Natural killer cell (primary cell): ENCODE measurements around the gene ALK. TPM values are rescaled to one million over a fixed set of nuclear protein-coding genes. Genes with fewer than 3 reads are reported as not detected.

Experiments used
- ATAC-seq, 3 donors: fragments of 150-1000 bp in 2 of 3; fragments of 200-7000 bp in 1 of 3; cut with Tn5 transposase; 1 replicate in 1 of 3; 2 replicates in 2 of 3; pipeline ENCODE4 v1.10.0; 2021; ENCODE audit warnings: mild to moderate bottlenecking in 2 of 3, moderate library complexity in 2 of 3
- DNase-seq, 2 donors: peaks; one replicate each; pipeline versions ENCODE4 v3.0.0 to v3.0.0-alpha.2; 2013 to 2021; ENCODE audit warnings: mixed read lengths in 1 of 2
- H3K27ac ChIP-seq: one replicate; pipeline ENCODE4 v1.5.1; 2013; ENCODE audit warnings: mild to moderate bottlenecking, low read length
- H3K27me3 ChIP-seq: one replicate; pipeline ENCODE4 v1.6.1; 2013; ENCODE audit warnings: low read length; ENCODE audit not compliant: control insufficient read depth, insufficient read depth
- H3K36me3 ChIP-seq: one replicate; pipeline ENCODE4 v1.6.1; 2013; ENCODE audit warnings: low read length; ENCODE audit not compliant: control insufficient read depth, insufficient read depth
- H3K4me1 ChIP-seq: one replicate; pipeline ENCODE4 v1.6.1; 2013; ENCODE audit warnings: low read length; ENCODE audit not compliant: control insufficient read depth, insufficient read depth
- H3K4me3 ChIP-seq: one replicate; pipeline ENCODE4 v1.5.1; 2013; ENCODE audit warnings: low read length
- H3K9me3 ChIP-seq: one replicate; pipeline ENCODE4 v1.6.1; 2013; ENCODE audit warnings: low read length; ENCODE audit not compliant: control insufficient read depth, insufficient read depth
- H3K27ac Mint-ChIP-seq, 2 donors: one replicate each; pipeline ENCODE4 v1.8.0; 2022; ENCODE audit warnings: mild to moderate bottlenecking in 2 of 2, mixed read lengths in 2 of 2, moderate library complexity in 1 of 2
- H3K27me3 Mint-ChIP-seq, 2 donors: one replicate each; pipeline ENCODE4 v1.8.0; 2022; ENCODE audit warnings: low read depth in 2 of 2, mixed read lengths in 2 of 2
- H3K36me3 Mint-ChIP-seq: one replicate; pipeline ENCODE4 v1.8.0; 2022; ENCODE audit warnings: mixed read lengths
- H3K4me1 Mint-ChIP-seq, 2 donors: one replicate each; pipeline ENCODE4 v1.8.0; 2022; ENCODE audit warnings: mixed read lengths in 2 of 2
- H3K4me3 Mint-ChIP-seq: one replicate; pipeline ENCODE4 v1.8.0; 2022; ENCODE audit warnings: mild to moderate bottlenecking, moderate library complexity, mixed read lengths
- H3K9me3 Mint-ChIP-seq, 2 donors: one replicate each; pipeline ENCODE4 v1.8.0; 2022; ENCODE audit warnings: mixed read lengths in 2 of 2
- CTCF ChIP-seq: fragments of 200-600 bp; IDR thresholded peaks from one replicate; pipeline ENCODE4 v1.8.0; 2022; ENCODE audit warnings: antibody characterized with exemption
- WGBS: methylation state at CpG from one replicate; pipeline ENCODE4 v1.1.7; 2013; ENCODE audit warnings: missing lambda C conversion rate; ENCODE audit not compliant: insufficient coverage; 5-methylcytosine and 5-hydroxymethylcytosine counted together
- intact Hi-C: fragments of 100-400 bp; cut with micrococcal nuclease; formaldehyde crosslinking; loops from one replicate; pipeline ENCODE4 v1.14.2; 2022
- total RNA-seq, 4 donors: library from RNA; stranded (reverse); fragments of 120-200 nt in 1 of 4; gene quantifications; one replicate each; pipeline versions ENCODE4 v1.2.3 to v1.2.4, GENCODE V29; 2013 to 2022

The ALK gene
- total RNA-seq, 3 donors from 2014 or later (not counting 1 experiment from before 2014, with no cell fraction given) = not detected

GRCh38 chr2:29789911-29790485 lies 131.4 kb downstream of the ALK start:
- Histone ChIP-seq H3K9me3 (no peaks in the 10 kb centered on the region), H3K4me1 (no peaks in the 10 kb centered on the region), H3K27me3 (no peaks in the 10 kb centered on the region), H3K27ac (no peak overlapping the region), H3K4me3 (no peak overlapping the region), H3K36me3 (no peaks in the 10 kb centered on the region)
- Mint-ChIP-seq H3K4me1 (no peaks in the 10 kb centered on the region), H3K27ac (no peak overlapping the region), H3K36me3 (no peaks in the 10 kb centered on the region), H3K9me3 (no peaks in the 10 kb centered on the region), H3K4me3 (no peak overlapping the region), H3K27me3 (peaks cover 6 to 20% of the 10 kb centered on the region in 2 donors)
- DNase-seq = no peak
- no peak for TF ChIP-seq CTCF
- WGBS = 97% methylated on average over 5 of the region's 5 CpGs
- ATAC-seq = no peak
- intact Hi-C loops = no loop called here

GRCh38 chr2:29787473-29788465 lies 133.6 kb downstream of the ALK start:
- Mint-ChIP-seq H3K9me3 (no peaks in the 10 kb centered on the region), H3K27ac (no peak overlapping the region), H3K4me1 (no peaks in the 10 kb centered on the region), H3K36me3 (no peaks in the 10 kb centered on the region), H3K27me3 (peaks cover 10 to 26% of the 10 kb centered on the region in 2 donors), H3K4me3 (no peak overlapping the region)
- H3K27ac ChIP-seq = no peak overlapping the region
- no peak overlapping the region for H3K4me3 ChIP-seq
- H3K4me1 ChIP-seq = no peaks in the 10 kb centered on the region
- ATAC-seq (no peak), DNase-seq (no peak)
- H3K36me3 ChIP-seq = no peaks in the 10 kb centered on the region
- no peaks in the 10 kb centered on the region for H3K27me3 ChIP-seq
- intact Hi-C loops = no loop called here
- no peak for TF ChIP-seq CTCF
- 84% methylated on average over 8 of the region's 8 CpGs for WGBS
- no peaks in the 10 kb centered on the region for H3K9me3 ChIP-seq

- Mint-ChIP-seq H3K36me3 (no peaks in the 10 kb centered on the region), H3K4me3 (no peak overlapping the region), H3K4me1 (no peaks in the 10 kb centered on the region), H3K27me3 (peaks cover 11 to 24% of the 10 kb centered on the region in 2 donors), H3K9me3 (no peaks in the 10 kb centered on the region), H3K27ac (no peak overlapping the region)
- intact Hi-C loops = no loop called here
- no peaks in the 10 kb centered on the region for H3K4me1 ChIP-seq
- no peak for DNase-seq
- H3K27ac ChIP-seq = no peak overlapping the region
- TF ChIP-seq CTCF = no peak
- no peaks in the 10 kb centered on the region for H3K36me3 ChIP-seq
- H3K9me3 ChIP-seq = no peaks in the 10 kb centered on the region
- 84% methylated on average over 5 of the region's 5 CpGs for WGBS
- no peaks in the 10 kb centered on the region for H3K27me3 ChIP-seq
- no peak overlapping the region for H3K4me3 ChIP-seq
- no peak for ATAC-seq
Measured at GRCh38 chr2:29786361-29786760, 135.0 kb downstream of the ALK start.
